Metanephros (tissue), 2 donors: ENCODE measurements around the gene TNPO2. TPM values are rescaled to one million over a fixed set of nuclear protein-coding genes. Genes with fewer than 3 reads are reported as not detected.

Source experiments
- small RNA-seq: library from RNA; depleted of rRNA; stranded (forward); fragments of <200 nt; gene quantifications from one replicate; pipeline ENCODE3, GENCODE V24; 2014; ENCODE audit warnings: low replicate concordance
- total RNA-seq: library from RNA; depleted of rRNA; stranded (reverse); fragments of >200 nt; gene quantifications from one replicate; pipeline ENCODE4 v1.2.3, GENCODE V29; 2014

Gene TNPO2
- total RNA-seq: 75.0 TPM

DNA sequence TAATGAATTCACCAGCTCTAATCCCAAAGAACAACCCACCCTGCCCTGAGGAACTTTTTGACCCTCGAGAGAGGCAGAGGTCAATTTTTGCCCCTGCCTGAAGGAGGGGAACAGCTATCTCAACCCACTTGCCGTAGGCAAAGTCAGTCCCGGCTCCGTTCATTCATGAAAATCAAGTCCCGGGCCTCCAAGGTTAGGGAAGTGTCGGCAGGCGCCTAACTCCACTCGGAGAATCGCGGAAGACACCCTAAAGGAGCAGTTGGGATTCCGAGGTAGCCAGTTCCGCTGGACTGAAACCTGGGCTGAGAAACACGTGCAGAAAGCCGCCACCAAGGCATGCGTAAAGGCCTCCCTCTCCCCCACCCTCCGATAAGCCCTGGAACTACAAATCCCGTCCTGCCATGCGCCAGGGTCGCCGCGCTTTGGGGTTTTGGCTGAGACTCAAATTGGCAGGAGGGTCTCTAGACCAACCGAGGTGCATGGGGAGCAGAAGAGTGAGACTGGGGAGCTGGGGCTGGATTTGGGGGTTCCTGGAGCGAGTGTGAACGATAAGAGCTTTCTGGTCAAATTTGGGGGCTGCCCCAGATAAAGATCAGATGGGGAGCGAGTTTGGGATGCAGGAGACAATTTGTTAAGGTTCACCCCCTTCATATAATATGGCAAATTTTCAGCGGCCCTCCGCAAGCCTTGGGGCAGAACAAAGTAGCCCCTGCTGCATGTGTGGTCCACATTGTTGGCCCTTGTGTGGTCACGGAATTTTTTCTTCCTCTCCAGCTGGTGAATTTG lies at the start of gene TNPO2:
Gene TNPO2 (minus strand): TSS at position 292 of the 786 bp plus-strand sequence. CDS start 2,955 bp downstream, outside the sequence.

DNA sequence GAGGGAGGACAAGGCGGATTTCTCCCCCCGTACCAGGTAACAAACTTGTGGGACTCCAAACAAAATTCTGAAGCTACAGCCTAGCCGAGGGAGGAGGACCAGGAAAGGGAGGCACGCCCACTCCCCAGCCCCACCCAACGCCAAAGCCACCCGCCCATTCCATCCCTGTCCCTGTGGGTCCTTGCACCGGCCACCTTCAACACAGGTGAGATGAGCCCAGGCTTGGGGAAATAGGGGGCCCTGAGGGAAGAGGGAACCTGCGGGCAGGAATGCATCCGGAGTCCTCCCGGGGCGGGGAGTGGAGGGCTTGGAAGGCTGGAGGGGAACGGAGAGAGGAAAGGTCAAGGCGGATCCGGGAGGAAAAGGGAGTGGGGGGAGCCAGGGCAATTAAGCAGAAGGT lies 27.9 kb upstream of the TNPO2 start, which contains the start of gene BEST2:
Gene BEST2 (plus strand): TSS at position 157 of the 400 bp plus-strand sequence. CDS start 802 bp downstream, outside the sequence.

DNA sequence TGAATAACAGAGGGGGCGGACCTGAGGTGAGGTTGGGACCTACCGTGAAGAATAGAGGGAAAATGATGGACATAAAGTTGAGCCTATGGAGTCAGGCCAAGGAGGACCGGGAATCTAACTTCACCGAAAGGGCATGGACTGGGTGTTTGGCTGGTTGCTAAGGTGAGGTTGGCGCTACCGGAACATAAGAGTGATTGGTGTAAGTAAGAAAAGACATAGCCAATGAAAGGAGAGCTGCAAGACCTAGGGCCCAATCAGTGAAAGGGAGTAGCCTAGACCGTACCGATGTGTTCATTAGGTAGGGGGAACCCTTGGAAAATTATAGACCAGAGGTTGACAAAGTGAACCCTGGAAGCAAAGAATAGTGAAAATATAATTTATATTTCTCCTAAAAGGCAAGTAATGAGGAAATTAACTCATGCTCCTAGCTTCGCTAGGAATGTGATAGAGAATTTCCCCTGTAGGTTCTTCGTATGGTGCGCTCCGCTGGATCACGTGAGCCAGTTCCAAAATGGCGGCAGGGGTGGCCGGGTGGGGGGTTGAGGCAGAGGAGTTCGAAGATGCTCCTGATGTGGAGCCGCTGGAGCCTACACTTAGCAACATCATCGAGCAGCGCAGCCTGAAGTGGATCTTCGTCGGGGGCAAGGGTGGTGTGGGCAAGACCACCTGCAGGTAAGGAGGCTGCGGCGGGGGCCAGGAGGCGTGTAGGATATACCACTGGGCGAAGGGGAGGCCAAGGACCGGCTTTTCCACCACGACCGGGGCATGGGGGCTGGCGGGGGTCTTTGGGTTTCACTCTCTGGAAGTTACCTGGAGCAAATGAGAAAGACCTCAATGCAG lies 13.5 kb upstream of the TNPO2 start, which contains the start of gene GET3:
Gene GET3 (plus strand): TSS at position 503 of the 840 bp plus-strand sequence. CDS start 9 bp downstream, at position 512.

DNA sequence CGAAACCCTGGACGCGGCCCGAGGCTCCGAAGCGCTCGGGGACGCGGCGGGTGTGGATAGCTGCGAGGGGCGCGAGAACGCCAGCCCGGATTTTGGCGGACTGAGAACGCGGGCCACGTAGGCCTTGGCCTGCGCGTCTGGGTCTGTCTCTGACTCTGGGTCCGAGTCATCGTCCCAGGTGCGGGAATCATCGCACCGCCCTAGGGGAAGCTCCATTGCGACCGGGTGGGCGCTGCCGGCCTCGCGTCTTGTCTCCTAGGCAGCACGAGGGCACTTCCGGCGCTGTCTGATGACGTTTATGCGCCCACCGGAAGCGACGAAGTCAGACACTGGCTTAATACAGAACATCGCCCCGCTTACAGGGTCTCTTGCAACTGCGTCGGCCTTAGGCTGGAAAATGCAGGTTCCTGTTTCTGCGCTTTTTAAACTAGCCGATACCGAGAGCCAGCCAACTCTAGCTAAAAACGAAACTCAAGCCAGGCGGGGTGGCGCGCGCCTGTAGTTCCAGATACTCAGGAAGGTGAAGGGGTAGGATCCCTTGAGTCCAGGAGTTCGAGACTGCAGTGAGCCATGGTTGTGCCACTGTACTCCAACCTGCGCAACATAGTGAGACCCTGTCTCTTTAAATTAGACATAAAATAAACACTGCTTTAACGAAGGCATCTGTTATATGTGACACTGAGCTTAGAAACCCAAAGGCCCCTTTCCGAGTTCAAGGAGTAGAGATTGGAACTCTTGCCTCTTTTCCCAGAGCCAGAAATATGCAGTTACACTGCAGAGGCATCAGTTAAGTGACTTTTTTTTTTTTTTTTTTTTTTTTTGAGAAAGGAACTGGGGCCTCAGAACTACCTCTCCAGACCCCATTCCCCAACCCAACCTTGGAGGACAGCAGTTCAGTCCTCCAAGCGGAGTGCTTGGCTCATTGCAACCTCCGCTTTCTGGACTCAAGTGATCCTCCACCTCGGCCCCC lies 27.1 kb downstream of the TNPO2 start, which contains the start of gene FBXW9:
Gene FBXW9 (minus strand): TSS at position 266 of the 970 bp plus-strand sequence. CDS start 50 bp downstream, at position 216.

DNA sequence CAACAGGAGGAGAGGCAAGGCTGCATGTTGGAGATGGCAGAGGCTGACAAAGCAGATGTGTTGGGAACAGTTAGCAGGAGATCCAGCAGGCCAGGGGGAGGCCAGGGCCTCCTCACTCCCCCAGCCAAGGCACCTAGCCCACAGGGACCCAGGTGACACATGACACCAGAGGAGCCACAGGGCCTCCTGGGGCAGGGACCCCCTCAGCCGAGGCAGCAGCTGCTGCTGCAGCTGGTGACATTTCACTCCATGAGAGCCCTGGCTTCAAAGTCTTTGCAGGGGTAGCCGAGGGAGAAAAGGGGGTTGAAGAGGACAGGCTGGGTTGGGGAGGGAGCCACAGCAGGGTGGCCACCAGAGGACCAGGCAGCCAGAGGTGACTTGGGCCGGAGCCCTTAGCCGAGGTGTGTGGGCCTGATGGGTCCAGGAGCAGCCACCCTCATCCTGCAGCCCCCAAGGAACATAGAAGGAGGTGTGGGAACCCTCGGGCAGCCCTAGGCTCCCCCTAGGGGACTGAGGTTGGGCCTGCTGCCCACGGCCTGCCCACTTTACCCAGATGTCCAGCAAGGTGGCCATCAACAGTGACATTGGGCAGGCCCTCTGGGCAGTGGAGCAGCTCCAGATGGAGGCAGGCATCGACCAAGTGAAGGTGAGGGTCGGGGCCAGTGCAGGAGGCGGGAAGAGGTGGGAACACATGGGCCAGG lies 36.1 kb downstream of the TNPO2 start, which contains the start of gene GNG14:
Gene GNG14 (plus strand): TSS at position 503 of the 701 bp plus-strand sequence. CDS start 51 bp downstream, at position 554.

DNA sequence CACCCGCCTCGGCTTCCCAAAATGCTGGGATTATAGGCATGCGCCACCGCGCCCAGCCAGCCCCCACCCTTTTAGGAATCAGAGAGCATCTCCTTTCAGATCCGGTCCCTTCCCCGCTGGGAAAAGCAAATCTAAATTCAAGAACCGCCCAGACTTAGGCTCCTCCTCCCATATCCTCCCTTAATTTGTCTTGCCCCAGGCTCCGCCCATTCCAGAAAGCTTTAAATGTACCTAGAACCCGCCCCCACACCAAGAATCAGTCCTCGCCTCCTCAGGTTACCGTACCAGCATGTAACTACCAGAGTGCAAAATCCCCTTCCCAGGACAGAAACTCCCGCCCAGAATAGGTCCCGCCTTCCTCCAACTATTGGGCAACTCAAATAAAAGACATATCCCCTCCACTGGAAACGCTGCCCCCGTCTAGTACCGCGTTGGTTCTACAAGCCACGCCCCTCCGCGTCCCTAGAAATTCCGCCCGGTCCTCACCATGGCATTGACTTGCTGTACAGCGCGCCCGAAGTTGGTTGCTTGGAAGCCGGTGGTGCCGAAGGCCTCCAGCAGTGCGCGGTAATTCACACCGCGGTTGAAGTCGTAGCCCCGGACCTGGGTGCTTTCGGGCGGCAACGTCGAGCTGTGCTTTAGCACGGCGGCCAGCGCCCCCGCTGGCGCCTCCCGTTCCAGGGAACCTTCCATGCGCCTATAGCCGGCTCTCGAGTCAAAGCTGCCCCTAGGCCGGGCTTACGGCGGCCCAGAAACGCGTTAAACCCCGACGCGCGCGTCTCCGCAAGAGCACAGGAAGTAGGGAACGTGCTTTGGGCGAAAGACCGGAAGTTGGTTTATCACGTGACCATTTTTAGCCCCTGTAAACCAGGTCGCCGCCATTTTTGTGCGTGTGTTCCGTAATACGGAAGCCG lies 42.4 kb downstream of the TNPO2 start, which contains the start of gene DHPS:
Gene DHPS (minus strand): TSS at position 807 of the 914 bp plus-strand sequence. CDS start 114 bp downstream, at position 693.

DNA sequence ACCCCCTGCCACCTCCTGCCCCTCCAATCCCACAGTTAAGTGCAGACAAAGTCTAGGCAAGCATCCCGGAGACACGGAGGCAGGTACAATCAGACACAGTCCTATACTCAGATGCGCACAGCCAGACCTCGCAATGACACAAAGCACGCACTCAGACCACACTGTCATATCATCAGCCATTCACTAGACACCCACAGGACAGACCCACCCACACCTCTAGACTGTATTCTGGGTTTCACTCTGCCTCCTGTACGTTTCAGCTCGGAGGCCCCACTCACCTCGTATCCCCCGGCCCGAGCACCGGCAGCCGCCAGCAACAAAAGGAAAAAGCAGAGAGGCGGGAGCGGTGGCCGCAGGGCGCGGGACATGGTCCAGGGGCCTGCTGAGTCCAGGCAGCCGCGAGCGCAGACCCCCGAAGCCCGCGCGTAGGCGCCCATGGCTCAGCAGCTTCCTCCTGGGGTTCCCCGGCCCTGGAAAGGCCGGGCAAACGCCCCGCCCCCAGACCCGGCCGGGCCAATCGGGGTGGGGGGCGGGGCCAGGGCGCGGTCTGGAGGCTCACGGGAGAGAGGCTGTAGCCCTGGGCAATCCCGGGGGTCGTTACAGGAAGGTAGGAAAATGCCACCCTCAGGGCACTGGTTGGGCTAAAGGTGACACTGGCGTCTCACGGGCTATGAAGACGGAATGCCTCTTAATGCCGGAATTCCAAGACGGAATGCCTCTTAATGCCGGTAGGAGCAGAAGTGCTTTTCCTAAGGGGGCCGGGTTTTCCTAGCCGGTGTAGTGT lies 57.3 kb downstream of the TNPO2 start, which contains the start of the genes MAN2B1 and WDR83:
Gene MAN2B1 (minus strand): TSS at position 478 of the 784 bp plus-strand sequence. CDS start 41 bp downstream, at position 437.
Gene WDR83 (plus strand): TSS at position 543 of the 784 bp plus-strand sequence. CDS start 2,984 bp downstream, outside the sequence.

Small RNA genes within 50 kb of the gene (small RNA-seq; reads per million reads assigned to genes)
- 93.2 reads per million, percentile 97 among the genes with 10 or more reads in this experiment for gene SNORD41

Other genes starting within 250 kb of the TNPO2 start
- gene ZNF709, start 239.1 kb downstream of the TNPO2 start, total RNA-seq: 13.7 TPM
- 24.9 TPM for gene ZNF564, start 172.4 kb downstream of the TNPO2 start, total RNA-seq
- gene ZNF490, start 113.1 kb downstream of the TNPO2 start, total RNA-seq: 11.2 TPM
- 21.5 TPM for gene ZNF791, start 113.0 kb downstream of the TNPO2 start, total RNA-seq
- gene MAN2B1, start 57.2 kb downstream of the TNPO2 start, total RNA-seq: 52.4 TPM
- 12.7 TPM for gene WDR83, start 57.1 kb downstream of the TNPO2 start, total RNA-seq
- 85.2 TPM for gene DHPS, start 42.1 kb downstream of the TNPO2 start, total RNA-seq
- not detected for gene GNG14, start 35.9 kb downstream of the TNPO2 start, total RNA-seq
- gene FBXW9, start 27.3 kb downstream of the TNPO2 start, total RNA-seq: 13.4 TPM
- gene TRIR, start 10.8 kb upstream of the TNPO2 start, total RNA-seq: 87.8 TPM
- 48.2 TPM for gene GET3, start 13.6 kb upstream of the TNPO2 start, total RNA-seq
- gene BEST2, start 27.9 kb upstream of the TNPO2 start, total RNA-seq: not detected
- 55.4 TPM for gene HOOK2, start 51.6 kb upstream of the TNPO2 start, total RNA-seq
- 219 TPM for gene JUNB, start 67.6 kb upstream of the TNPO2 start, total RNA-seq
- gene PRDX2, start 77.9 kb upstream of the TNPO2 start, total RNA-seq: 324 TPM
- not detected for gene THSD8, start 78.1 kb upstream of the TNPO2 start, total RNA-seq
- gene RNASEH2A, start 82.7 kb upstream of the TNPO2 start, total RNA-seq: 14.4 TPM
- gene RTBDN, start 110.6 kb upstream of the TNPO2 start, total RNA-seq: not detected
- gene MAST1, start 114.6 kb upstream of the TNPO2 start, total RNA-seq: 1.1 TPM
- 15.4 TPM for gene DNASE2, start 157.5 kb upstream of the TNPO2 start, total RNA-seq
- gene KLF1, start 163.3 kb upstream of the TNPO2 start, total RNA-seq: 7.1 TPM
- 45.0 TPM for gene GCDH, start 167.2 kb upstream of the TNPO2 start, total RNA-seq
- 1.4 TPM for gene SYCE2, start 195.4 kb upstream of the TNPO2 start, total RNA-seq
- 49.1 TPM for gene FARSA, start 209.8 kb upstream of the TNPO2 start, total RNA-seq
- 525 TPM for gene CALR, start 214.7 kb upstream of the TNPO2 start, total RNA-seq
- gene RAD23A, start 221.9 kb upstream of the TNPO2 start, total RNA-seq: 77.2 TPM
- 19.3 TPM for gene GADD45GIP1, start 233.3 kb upstream of the TNPO2 start, total RNA-seq
- not detected for gene DAND5, start 245.6 kb upstream of the TNPO2 start, total RNA-seq